Transverse colon (tissue), 4 donors: ENCODE results near the gene PCDHGA9.

Experiments
- EP300 ChIP-seq: sonication (generic); formaldehyde crosslinking; IDR thresholded peaks from one replicate; pipeline ENCODE4 v1.6.1; 2017; ENCODE audit warnings: antibody characterized with exemption, low read depth
- POLR2A ChIP-seq: fragments of 450-650 bp; IDR thresholded peaks from one replicate; pipeline ENCODE4 v1.6.1; 2016; ENCODE audit warnings: antibody characterized with exemption, mild to moderate bottlenecking, moderate library complexity
- POLR2AphosphoS5 ChIP-seq, 3 donors: sonication (generic); formaldehyde crosslinking; IDR thresholded peaks; one replicate each; pipeline ENCODE4 v1.6.1; 2016; ENCODE audit warnings: antibody characterized with exemption in 3 of 3
- TF ChIP-seq, protein P1 (sequence below), 5 experiments: fragments of 200-600 bp in 3 of 5; fragments of 450-650 bp in 2 of 5; sonication (generic) in 3 of 5; IDR thresholded peaks; 1 replicate in 2 of 5; 2 replicates in 3 of 5; pipeline ENCODE4 v1.5.1; 2016 to 2017; ENCODE audit warnings: antibody characterized with exemption in 5 of 5, inconsistent platforms in 3 of 5, mild to moderate bottlenecking in 2 of 5, moderate library complexity in 1 of 5

DNA sequence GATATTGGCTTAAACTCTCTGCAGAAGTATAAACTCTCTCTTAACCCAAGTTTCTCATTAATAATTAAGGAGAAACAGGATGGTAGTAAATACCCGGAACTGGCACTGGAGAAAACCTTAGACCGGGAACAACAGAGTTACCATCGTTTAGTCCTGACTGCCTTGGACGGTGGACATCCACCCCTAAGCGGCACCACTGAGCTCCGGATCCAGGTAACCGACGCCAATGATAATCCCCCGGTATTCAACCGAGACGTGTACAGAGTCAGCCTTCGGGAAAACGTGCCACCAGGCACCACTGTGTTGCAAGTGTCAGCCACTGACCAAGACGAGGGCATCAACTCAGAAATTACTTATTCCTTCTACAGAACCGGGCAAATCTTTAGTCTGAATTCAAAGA, 4.0 kb upstream of the PCDHGA9 start:
- TF ChIP-seq EP300 (no peak), POLR2AphosphoS5 (IDR thresholded peaks at IDR 0.05) (no peak), POLR2A (no peak)
- TF ChIP-seq, protein P1, sequence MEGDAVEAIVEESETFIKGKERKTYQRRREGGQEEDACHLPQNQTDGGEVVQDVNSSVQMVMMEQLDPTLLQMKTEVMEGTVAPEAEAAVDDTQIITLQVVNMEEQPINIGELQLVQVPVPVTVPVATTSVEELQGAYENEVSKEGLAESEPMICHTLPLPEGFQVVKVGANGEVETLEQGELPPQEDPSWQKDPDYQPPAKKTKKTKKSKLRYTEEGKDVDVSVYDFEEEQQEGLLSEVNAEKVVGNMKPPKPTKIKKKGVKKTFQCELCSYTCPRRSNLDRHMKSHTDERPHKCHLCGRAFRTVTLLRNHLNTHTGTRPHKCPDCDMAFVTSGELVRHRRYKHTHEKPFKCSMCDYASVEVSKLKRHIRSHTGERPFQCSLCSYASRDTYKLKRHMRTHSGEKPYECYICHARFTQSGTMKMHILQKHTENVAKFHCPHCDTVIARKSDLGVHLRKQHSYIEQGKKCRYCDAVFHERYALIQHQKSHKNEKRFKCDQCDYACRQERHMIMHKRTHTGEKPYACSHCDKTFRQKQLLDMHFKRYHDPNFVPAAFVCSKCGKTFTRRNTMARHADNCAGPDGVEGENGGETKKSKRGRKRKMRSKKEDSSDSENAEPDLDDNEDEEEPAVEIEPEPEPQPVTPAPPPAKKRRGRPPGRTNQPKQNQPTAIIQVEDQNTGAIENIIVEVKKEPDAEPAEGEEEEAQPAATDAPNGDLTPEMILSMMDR (IDR thresholded peaks at IDR 0.05) = no peak
